HS-27A (cell line): Measurements from ENCODE around the gene CDK14.

Experiments used
- DNase-seq: peaks from one replicate; pipeline ENCODE4 v3.0.0-alpha.2; 2012; ENCODE audit warnings: low read depth, missing footprints

The CDK14 gene

DNA sequence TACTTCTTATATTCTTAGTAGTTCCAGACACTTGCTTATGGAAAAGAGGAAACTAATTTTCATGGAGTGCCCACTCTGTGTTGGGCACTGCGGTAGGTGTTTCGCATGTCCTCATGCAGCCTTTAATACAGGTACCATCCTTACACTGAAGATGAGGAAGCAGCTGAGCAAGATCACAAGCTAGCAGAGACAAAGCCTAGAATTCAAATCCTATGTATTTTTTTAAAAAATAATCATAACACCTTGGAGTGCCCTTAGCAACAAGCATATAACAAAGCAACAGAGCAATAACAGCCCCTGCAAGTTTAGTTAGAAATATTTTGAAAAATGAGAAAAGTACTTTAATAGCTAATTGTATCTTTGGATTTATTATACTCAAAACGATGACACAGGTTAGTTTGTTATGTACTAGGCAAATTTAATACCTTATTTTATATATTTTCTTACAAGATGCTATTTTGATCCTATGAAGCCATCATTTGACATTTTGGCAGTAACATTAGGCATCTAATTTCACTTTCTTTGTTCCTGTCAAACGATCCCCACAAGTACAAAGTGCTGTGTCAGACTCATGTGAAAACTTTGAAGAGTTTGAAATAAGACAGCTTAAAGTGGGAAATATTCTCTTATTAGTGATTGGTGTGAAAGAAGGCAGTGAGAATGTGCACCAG is 245.8 kb downstream of the CDK14 start:
- no peak for DNase-seq

DNA sequence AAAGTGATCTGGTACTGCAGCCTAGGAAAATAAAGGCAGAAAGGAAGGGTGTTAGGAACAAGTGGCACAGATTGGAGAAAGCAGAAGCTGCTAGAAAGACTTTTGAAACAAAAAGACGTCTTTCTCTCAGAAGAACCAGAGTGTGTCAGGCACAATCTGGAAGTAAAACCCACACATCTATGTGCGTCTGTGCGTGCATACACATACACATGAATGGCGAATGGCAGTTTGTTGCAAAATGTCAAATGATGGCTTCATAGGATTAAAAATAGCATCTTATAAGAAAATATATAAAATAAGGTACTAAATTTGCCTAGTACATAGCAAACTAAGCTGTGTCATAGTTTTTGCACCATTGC is 246.3 kb downstream of the CDK14 start:
- no peak for DNase-seq

DNA sequence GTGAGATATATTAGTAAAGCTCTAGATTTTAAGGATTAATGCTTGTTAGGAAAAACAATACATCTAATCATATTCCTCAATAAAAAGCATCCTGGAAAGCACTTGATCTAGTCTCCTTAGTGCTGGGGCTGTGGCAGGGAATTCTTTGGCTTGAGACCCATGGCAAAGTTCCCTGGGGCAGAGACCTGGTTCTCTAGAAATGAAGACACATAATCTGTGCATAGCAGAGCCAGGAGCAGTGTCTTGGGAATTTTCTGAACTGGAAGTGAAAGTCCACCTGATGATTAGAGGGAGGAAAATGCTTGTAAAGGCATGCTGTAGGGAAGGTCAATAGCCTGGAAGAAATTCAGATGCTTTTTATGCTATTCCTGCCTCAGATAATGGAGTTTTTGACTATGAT is 247.4 kb downstream of the CDK14 start:
- no peak for DNase-seq

DNA sequence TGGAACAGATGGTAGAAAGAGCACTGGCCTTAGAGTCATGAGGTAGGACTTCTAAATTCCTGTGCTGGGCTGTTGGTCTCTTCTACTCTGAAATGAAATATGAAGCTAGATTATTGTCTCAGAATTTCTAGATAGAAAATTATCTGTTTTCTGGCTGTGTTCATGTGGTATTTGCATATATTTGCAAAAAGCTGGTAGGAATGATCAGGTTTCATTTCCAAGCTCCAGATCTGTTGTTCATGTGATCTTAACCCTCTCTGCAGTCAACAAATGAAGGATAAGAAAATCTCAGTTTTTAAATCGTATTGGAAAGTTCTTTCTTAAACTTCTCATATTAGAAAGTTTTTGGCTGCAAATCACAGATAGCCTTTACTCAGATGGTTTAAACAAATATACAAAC is 248.3 kb downstream of the CDK14 start:
- no peak for DNase-seq

DNA sequence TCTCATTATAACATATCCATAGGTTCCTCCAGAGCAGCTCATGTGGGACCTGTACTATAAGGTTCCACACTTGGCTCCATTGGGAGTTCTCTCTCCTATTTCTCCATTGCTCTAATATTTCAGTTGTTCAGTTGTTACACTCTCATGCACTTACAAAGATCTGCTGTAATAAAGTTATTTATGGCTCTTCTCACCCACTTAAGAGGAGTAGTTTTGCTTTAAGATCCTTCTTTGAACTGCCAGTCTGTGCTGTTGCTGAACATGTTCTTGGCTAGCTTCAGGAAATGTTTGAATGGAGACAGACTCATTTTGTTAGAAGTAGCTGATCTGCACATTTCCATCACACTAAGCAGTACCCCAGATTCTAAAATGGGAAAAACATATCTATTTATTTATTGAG is 250.1 kb downstream of the CDK14 start:
- no peak for DNase-seq

DNA sequence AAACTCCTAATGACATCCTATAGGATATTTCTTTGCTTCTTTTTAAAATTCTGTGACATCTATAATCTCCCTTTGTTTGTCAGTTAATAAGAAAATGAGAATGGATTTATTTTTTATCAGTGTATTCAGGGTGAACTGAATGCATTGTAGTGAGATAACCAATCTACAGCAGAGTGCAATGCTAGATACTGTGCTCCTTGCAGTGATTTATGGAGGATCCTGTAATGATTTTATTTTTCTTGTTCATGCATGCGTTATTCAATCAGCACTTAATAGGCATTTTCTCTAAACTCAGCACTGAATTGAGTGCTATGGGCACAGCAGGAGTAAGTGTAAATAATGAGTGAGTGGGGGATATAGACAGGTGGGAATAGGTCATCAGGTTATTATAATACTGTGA is 253.9 kb downstream of the CDK14 start:
- no peak for DNase-seq

DNA sequence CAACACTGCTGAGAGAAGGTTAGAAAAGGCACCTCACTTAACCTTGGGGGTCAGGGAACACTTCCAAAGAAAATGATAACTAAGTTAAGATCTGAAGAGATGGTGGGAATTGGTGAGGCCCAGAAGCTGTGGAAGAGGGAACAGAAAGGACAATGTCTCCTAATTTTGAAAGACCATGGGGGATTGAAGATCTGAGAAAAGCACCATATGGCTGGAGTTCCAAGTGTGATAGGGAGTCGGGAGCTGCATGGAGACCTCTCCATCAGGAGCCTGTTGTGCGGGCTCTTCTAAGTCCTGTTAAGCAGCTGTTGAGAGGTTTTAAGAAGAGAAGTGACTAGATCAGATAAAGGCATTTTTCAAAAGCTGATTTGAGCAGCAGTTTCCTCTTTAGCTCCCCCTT is 254.3 kb downstream of the CDK14 start:
- DNase-seq: no peak

DNA sequence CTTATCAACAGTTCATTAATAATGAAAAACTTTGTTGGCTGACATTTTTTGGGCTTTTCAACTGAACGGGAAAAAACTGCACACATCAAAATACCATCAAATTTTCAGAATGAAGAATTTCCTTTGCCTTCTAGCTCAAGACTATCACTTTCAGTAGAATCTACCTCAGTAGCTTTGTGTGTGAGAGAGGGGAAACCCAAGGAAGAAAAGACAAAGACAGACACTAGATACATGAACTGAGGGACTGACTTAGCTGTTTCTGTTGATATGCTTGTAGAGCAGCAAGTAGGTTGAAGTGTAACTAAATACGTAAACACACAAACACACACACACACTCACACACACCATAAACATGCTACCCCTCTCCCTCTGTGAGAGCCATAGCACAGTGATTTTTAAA is 257.1 kb downstream of the CDK14 start:
- no peak for DNase-seq

DNA sequence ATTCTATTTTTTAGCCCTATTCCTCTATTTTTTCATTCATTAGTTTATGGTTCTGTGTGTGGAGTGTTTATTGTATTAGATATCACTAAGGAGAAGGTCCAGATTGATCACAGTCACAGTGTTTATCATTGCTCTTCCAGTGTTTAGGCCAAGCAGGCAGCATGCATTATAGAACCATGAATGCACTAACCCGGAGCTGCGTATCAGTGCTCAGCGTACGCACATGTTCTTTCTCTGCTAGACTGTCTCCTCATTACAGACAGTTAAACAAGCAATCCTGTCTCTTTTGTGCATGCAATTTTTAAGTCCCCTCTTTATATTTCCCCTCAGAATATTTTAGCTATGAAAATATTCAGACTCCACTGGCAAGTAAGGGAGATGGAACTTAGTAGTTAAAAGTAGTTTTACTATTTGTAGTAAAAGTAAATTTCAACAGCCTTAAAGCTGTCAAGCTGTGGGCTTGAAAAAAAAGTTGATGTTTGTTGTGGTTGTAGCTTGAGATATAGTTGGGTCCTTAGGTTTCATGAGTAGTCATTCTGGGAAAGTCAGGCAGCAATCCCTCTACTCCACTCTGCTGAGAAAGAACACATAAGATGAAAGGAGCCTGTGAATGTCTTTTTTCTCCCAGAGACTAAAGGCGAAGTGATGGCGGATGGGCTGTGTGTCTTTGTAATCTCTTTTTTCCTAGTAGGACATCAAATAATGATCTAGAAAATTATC is 260.4 kb downstream of the CDK14 start:
- no peak for DNase-seq

DNA sequence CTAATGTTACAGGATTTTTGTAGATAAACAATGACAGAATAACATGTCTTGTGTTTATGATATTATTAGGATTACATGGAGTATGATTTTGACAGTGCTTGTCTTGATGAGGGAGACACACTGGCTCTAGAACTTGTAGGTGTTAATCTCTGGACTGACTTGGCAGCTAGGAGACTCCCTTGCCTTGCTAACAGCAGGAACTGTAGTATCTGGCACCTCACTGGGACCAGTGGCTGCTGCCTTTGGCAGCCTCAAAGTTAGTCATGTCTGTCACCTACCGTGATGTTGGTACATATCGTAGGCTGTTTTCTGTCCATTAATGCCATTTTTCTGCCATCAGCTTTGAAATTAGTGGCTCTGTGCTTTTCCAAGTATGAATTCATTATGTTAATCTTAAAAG is 261.5 kb downstream of the CDK14 start:
- no peak for DNase-seq

DNA sequence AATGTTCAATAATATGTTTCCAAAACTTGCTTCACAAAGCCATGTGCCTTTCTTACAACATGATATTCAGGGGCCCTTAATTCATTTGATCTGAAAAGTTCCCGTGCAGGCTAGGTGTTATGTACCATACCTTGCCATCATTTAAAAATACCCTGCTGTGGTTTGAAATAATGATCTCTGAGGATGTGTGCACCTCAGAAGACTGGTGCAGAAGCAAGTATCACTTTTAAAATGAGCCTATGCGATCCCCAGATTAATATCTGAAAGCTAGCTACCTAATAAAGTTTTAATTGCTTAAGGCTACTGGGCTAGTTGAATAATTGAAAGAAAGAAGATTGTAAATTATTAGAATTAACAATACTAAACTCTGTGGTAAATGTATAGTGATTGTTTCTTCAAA is 262.4 kb downstream of the CDK14 start:
- DNase-seq: no peak

DNA sequence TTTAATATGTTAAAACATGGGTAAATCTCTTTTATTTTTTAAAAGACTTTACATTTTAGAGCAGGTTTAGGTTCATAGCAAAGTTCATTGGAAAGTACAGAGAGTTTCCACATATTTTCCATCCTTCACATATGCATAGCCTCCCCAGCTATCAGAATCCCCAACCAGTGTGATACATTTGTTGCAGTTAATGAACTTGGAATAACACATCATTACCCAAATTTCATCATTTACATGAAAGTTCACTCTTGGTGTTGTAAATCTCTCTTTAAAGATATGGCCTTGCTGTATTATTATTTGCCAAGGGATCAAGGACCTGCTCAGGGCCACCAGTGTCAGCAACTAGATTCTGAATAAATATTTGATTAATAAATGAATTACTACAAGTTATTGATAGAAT is 263.4 kb downstream of the CDK14 start:
- DNase-seq: no peak

DNA sequence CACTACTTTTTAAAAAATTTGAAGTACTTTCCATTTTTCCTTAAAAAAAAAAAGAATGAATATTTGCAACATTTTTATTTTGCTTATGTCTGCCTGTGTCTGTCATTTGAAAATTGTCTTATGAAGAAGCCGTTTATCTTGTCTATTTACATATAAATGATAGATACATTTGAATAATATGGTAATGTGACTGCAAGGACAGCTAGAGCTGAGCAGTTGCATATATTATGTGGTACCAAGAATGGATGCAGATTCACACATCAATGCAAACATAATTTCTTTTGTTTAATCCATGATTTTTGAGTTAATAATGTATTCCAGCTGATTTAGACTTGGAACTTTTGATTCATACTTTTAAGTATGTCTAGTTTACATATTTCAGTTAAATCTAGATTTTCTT is 268.0 kb downstream of the CDK14 start:
- no peak for DNase-seq

DNA sequence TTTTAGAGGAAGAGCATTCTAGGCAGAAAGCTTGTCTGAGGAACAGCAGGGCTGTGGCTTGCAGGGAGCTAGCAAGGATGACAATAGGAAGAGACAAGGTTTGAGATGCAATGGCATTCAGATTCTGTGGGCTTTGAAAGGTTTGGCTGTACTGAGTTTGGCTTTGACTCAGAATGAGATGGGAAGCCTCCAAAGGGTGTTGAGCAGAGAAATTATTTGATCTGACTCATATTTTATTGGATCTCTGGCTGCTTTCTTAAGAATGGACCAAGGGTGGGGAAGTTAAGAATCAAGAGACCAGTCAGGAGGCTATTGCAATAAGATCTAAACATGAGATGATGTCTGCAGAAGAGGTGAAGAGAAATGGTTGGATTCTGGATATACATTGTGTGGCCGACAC is 273.2 kb downstream of the CDK14 start:
- no peak for DNase-seq

DNA sequence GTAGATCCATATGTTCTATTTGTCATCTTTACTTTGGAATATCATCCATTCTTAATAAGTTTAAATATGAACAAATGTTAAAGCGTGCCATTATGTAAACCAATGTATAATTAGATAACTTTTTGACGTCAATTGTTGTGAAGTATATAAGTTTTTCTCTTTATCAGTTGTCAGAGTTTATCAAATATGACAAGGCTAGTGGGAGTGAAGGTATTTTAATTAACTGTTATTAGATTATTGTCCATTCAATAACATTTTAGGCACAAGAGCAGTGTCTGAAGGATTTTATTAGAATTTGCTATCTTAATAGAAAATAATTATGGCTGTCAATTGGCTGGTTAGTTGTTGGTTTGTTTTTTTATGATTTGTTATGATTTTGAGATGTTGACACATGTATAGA is 280.6 kb downstream of the CDK14 start:
- no peak for DNase-seq

DNA sequence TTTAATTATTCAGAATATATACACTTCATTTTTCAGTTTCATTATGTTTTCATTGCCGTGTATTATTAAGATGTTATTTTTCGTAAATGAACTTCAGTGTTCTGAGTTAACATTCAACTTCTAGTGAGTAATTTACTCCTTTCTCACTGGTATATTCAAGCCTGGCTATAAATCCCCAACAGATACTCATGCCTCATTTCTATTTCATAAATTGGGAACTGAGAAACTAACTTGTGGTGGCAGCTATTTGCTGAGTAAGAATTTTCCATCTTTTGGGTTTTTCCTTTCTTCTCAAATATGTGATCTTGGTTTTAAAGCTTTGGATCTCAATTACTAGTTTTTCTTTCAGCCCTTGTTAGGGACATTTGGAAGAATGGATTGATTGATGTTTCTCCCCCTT is 281.1 kb downstream of the CDK14 start:
- DNase-seq: no peak

DNA sequence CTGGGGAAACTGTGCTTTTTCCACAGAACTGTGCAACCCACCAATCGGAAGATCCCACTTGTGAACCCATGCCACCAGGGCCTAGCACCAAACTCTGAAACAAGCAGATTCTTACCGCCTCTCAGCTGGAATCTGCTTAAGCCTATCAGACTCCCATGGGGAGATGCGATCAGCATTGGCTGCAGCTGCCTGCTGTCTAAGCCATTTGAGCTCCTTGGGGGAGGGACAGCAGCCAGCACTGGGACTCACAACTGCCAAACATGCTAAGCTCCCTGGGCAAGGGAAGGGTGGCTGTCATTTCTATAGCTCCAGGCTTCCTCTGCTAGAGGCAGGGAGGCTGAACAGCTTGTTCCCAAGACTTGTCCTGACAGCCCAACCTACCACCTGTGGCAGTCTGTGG is 283.8 kb downstream of the CDK14 start:
- no peak for DNase-seq

DNA sequence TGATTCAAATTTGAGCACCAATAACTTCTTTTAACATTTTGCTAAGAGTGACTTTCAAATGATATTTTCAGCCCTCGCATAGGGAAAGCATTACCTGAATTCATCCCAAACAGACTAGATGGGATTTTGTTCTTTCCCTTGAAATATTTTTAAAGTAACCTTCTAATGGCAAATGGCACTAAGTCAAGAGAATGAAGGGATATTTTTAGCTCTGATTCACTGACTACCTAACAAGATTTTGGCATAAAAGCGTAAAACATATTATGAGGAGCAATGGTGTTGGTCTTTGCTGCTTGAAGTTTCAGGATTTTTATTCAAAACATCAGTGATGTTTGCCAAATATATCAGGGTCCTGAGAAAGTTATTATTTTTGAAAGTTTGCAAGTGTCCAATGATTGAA is 290.3 kb downstream of the CDK14 start:
- DNase-seq: no peak

DNA sequence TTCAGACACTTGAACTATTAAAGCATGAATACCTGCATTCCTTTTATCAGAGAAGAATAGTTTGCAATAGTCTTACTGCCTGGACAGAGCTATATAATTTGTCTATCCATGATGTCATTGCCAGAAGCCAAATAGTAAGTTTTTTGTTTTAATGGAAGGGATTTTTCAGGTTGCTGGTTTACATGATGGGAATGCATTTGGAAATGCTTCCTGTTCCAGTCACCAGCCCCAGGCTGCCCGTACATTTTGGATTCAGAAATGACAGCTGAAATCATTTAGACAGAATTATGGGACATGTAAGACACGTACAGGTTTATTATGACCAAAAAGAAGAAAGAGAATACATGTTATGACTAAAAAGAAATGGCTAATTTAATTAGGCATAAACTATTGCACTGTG is 293.1 kb downstream of the CDK14 start:
- DNase-seq: no peak

DNA sequence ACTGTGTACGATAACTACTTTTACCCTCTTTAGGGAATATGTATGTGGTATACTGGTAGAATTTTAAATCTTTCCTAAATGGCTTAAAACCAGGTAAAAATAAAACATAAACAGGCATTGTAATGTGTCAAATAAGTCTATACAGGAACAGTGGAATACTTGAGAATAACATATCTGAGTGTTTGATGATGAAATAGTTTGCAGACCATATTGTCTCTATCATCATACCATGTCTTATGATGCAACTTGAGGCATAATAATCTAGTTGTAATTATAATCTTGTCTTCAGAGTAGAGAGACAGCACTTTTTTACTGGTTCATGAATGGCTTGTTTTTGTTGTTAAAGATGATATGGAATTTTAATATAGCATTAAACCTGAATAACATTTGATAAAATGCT is 293.5 kb downstream of the CDK14 start:
- no peak for DNase-seq

DNA sequence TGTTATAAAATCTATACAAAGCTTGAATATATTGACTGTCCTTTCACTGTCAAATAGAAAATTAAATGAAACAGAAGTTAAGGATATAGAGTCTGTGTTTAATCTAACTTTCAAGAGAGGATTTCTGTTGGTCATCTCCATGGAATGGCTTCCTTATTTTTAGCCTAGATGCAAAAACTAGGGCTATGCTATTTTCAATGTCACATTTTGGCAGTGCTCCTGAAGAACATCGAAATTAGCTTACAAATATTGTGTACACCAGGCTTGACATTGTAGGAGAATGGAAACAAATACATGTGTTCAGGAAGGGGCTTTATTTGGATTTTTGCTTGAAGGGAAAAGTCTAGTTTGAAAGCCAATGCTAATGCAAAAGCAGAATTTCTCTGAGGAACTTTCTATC is 295.4 kb downstream of the CDK14 start:
- DNase-seq: no peak

DNA sequence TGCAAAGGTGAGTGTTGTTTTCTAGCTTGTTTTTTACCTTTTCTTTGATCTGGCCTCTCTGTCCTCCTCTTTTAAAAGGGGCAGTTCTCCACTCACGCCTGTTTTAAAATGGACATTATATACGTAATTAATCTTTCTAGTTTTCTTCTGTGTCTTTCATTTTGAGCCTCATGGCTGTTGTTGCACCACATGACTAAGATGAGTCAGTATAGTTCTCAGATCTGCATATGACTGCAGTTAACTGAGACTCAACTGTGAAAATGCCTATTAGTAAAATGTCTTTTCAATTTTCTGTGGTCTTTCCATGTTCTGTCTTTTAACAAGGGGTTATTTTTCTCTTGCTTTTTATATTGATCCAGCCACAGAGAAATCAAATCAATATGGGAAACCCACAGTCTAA is 296.1 kb downstream of the CDK14 start:
- DNase-seq: no peak

DNA sequence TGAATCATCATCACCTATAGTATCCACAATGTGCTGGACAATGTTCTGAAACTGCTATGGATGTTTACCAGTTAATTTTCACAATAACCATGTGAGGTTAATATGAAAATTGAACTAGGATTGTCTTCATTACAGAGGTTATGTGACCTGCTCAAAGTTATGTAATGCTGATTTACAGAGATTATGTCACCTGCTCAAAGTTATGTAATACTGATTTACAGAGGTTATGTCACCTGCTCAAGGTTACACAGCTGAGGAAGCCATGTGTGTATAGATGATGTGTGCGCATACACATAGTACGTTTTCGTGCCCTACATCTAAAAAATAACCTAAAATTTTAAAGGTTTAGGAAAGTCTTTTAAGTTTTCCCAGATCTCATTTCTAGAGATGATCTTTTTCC is 298.0 kb downstream of the CDK14 start:
- DNase-seq: no peak

DNA sequence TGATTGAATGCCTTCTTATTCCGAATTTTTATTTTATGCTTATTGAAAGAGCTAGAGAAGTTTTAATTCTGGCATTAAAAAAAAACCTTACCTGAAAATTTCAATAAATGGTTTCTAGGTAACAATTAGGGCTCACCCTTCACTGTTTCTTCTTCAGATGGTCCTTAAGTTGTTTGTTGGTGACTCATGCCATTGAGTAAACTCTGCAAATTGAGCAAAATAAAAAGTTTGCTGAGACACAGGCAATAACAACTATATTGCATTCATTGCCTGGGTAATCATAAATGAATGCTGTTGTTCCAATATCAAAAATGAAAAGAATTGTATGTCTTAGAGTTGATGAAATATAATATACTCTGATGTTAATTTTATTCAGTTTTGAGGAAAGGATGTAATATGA is 300.3 kb downstream of the CDK14 start:
- no peak for DNase-seq
